PC-3 (cell line): ENCODE measurements around the gene BCL7C.

Experiments
- EZH2 ChIP-seq: fragments of 300-600 bp; sonication (generic); IDR thresholded peaks from one replicate; pipeline ENCODE4 v1.6.1; 2017; ENCODE audit warnings: antibody characterized with exemption, mild to moderate bottlenecking, low read length; ENCODE audit not compliant: unreplicated experiment
- EZH2phosphoT487 ChIP-seq: fragments of 300-600 bp; sonication (generic); IDR thresholded peaks from 2 replicates; pipeline ENCODE4 v1.6.1; 2018; ENCODE audit warnings: mild to moderate bottlenecking, antibody characterized with exemption, low read length, borderline replicate concordance
- TF ChIP-seq, protein P1 (sequence below): fragments of 300-600 bp; sonication (generic); conservative IDR thresholded peaks from 2 replicates; pipeline ENCODE4 v1.5.1; 2017; ENCODE audit warnings: antibody characterized with exemption, low read depth, mild to moderate bottlenecking, low read length

GRCh38 chr16:30867747-30868146 is 26.1 kb downstream of the BCL7C start:
- TF ChIP-seq, protein P1, sequence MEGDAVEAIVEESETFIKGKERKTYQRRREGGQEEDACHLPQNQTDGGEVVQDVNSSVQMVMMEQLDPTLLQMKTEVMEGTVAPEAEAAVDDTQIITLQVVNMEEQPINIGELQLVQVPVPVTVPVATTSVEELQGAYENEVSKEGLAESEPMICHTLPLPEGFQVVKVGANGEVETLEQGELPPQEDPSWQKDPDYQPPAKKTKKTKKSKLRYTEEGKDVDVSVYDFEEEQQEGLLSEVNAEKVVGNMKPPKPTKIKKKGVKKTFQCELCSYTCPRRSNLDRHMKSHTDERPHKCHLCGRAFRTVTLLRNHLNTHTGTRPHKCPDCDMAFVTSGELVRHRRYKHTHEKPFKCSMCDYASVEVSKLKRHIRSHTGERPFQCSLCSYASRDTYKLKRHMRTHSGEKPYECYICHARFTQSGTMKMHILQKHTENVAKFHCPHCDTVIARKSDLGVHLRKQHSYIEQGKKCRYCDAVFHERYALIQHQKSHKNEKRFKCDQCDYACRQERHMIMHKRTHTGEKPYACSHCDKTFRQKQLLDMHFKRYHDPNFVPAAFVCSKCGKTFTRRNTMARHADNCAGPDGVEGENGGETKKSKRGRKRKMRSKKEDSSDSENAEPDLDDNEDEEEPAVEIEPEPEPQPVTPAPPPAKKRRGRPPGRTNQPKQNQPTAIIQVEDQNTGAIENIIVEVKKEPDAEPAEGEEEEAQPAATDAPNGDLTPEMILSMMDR: peak; percentile 27; the same call in 1 of the 2 replicates
- no peak for TF ChIP-seq EZH2phosphoT487
- no peak for TF ChIP-seq EZH2
